NCI-H2107 (cell line): ENCODE results near the gene METTL15.
"Not testable (repeated sequence)": the region's sequence is repeated elsewhere in the genome, so short reads cannot be mapped to it uniquely, and the experiment has no call there.

Experiments used
- DNase-seq: peaks from one replicate; lab custom pipeline; 2025; lab: John Stamatoyannopoulos, UW

Gene METTL15

GRCh38 chr11:28223577-28223976, 115.4 kb downstream of the METTL15 start:
- no peak for DNase-seq

DNA sequence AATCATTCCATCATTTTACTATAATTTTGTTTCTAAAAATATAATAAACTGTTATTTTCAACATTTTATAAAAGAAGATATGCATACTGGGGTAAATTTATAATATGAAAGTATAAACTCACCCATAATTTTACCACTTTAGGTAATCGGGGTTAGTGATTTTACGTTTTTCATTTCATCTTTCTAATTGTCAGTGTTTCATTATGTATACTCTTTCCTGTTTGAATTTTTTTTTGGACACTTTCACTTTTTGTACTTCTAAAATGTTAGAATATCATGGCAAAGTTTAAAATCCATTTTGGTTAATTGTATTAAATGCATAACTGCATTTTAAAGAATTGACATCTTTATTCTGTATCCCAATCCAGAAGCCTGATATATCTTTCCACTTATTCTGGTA, 115.8 kb downstream of the METTL15 start:
- DNase-seq = no peak

GRCh38 chr11:28227460-28227859, 119.3 kb downstream of the METTL15 start:
- DNase-seq = no peak

DNA sequence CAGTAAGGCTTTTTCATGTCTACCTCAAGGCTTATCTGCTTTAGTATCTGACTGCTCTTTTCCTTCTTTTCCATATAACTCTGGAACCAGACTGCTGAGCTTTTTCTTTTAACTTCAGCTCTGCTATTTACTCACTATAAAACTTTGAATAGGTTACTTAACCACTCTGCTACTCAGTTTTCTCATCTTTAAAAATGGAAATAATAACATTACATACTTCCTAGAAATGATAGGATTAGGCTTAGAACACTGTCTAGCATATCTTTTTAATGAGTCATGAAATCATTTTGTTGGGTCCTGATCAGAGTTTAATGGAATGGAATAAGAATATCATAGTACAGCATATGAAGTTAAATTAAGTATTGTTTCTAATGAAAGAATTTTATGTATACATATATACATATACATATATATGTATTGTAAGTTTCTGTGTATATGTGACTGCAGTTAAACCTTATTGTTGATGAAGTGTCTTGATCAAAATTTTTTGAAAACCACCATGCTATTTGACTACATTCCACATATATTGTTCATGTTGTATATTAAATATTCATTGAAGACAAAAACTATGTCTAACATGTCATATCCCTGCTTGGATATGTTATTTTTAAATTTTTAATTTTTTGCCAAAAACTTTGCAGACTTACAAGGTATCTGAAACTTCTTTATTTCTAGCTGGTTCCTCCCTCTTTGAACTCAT, 120.2 kb downstream of the METTL15 start:
- no peak for DNase-seq

DNA sequence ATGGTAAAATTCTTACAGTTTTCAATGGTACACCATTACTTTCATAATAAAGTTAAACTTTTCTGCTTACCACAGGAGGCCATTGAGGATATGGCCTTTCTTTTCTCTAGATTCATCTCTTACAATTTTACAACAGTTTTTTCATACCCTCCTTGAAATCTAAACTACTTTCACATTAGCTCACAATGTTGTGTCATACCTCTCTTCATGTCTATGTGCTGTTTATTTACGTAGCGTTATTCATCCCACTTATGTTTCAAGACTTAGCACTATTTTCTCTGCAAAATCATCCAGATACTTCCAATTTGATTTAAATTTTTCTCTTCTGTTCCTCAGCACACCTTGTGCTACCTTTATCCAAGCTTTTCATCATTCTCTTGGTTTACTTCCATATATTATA, 123.3 kb downstream of the METTL15 start:
- no peak for DNase-seq

GRCh38 chr11:28232649-28233048, 124.5 kb downstream of the METTL15 start:
- no peak for DNase-seq

DNA sequence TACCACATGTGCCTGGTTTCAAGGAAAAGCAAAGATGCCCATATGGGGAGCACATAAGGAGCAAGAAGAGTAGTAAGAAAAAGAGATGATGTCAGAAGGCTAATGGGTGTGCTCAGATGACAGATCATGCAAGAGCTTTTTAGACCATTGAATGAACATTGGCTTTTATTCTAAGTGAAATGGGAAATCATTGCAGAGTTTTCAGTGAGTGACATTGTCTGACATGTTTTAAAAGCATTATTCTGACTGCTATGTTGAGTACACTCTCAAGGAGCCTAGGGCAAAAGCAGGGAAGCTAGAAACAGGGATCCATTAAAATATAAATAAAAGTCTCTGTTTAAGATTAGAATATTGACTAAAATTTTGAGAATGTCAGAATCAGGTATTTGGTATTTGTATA, 133.6 kb downstream of the METTL15 start:
- no peak for DNase-seq

DNA sequence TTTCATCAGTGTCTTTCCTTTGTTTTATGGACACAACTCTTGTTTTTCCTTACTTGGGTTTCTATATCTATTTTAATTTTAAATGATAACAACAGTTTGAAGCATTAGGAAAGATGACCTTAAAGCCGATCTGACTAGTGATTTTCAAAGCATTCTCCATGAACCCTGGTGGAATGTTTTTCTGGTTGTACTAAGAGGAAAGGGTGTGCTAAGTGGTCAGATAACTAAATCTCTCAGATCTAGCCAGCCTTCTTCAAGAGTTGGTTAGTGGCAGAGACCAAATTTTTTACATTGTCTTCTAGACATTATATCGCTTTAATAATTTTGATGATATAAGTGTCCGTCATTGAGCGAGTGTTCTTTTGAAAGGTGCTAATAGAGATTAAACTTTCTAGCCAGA, 134.4 kb downstream of the METTL15 start:
- no peak for DNase-seq

DNA sequence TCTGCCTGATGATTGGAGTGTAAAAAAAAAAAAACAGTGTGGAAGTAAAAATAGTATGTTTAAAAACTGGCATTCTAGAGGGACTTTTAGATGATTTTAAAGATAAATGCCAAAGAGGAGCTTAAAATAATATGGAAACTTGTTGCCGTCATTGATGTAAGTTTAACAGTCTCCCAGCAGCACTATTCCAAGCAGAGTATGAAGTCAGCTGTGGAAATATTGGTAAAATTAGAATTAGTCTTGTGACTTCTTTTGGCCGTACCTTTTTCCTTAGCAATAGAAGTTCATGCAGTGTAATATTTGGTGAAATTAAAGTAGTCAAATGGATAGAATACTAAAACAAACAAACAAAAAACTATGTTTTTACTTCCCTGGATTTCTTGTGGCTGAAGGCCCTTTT, 134.9 kb downstream of the METTL15 start:
- DNase-seq = no peak

GRCh38 chr11:28243581-28243980, 135.4 kb downstream of the METTL15 start:
- no peak for DNase-seq

GRCh38 chr11:28245131-28245530, 136.9 kb downstream of the METTL15 start:
- no peak for DNase-seq

- no peak for DNase-seq
These were observed 142.0 kb downstream of the METTL15 start for GRCh38 chr11:28250192-28250591.

DNA sequence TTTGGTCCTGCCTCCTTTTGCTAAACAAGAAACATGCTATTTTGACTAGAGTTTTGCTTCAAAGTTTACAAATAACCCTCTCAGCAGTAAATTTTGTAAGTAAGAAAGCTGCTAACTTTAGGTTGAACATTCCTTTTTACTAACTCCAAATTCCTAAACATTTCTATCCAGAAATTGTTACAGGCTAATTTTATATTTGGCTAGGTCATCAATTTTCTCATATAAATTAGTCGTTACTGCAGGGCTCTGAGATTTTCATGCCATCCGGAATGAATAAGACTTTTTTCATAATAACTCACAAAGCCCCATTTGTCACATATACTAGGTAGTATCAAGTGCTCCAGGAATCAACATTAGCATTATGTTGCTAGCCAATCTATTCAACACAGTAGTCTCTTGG, 143.1 kb downstream of the METTL15 start:
- DNase-seq = no peak

- no peak for DNase-seq
These were observed 149.6 kb downstream of the METTL15 start for GRCh38 chr11:28257761-28258160.

DNA sequence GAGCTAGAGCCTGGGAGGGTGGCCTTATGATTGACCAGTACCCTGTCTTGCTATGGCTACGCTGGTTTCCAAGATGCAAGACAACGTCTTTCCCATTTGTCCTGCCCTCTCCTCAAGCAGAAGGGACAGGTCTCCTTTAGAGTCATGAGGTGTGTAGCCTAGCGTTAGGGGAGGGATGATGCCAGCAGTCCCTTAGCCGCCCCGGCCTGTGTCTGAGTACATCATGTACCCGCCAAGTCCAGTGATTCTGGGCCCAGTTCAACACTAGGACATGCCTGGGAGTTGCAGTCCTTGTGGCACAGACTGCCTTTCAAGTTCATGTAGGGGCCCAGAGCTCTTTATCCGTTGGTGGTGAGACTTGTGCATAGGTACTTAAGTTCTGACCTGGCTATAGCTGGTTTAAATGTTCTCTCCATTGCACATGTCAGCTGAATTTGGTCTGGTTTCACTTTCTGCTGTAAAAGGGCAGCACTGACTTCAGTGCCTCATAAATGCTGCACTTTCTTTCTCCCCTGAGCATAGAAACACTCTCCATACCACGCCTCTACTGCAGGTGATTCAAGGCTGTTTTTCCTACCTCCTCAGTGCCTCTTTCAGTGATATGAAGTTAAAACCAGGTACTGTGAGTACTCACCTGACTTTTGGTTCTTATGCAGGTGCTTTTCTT, 151.1 kb downstream of the METTL15 start:
- no peak for DNase-seq

GRCh38 chr11:28268925-28269324, 160.7 kb downstream of the METTL15 start:
- DNase-seq = no peak

DNA sequence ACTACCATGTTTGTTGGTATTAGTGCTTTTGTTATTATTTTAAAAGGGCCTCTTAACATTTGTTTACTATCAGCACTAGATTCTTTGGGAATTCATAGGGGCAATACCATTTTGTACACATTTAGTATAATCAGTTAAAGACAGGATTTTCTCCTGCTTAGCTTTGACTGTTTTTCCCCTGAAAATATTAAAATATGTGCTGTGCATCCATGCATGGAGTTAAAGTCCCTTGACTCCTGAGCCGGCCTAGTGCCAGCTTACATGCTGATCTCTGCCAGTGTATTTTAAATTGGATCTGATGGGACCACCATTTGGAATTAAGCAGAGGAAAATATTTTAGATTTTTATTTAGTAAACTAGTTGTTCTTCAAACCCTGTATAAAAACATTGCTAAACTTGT, 161.4 kb downstream of the METTL15 start:
- no peak for DNase-seq

GRCh38 chr11:28272247-28272646, 164.1 kb downstream of the METTL15 start:
- not testable (repeated sequence) for DNase-seq

- DNase-seq = no peak
These were observed 166.0 kb downstream of the METTL15 start for GRCh38 chr11:28274216-28274615.

GRCh38 chr11:28284196-28284595, 176.0 kb downstream of the METTL15 start:
- DNase-seq = no peak

DNA sequence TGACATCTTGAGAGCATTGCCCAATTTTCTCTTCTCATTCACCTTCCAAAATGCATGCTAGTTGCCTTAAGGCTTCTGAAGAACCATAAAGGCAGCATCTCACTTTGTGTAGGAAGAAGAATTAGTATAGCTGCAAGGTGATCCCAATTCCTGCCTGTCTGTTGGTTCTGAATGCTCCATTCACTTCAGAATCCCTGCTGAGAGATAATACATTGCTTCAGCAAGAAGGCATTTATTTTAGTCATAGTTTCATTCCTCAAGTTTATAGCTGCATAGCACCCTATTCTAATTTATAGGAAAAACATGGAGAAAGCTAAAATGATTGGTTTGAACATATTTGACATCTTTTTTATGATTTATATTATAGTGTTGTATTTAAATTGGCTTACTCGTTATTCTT, 181.3 kb downstream of the METTL15 start:
- no peak for DNase-seq

DNA sequence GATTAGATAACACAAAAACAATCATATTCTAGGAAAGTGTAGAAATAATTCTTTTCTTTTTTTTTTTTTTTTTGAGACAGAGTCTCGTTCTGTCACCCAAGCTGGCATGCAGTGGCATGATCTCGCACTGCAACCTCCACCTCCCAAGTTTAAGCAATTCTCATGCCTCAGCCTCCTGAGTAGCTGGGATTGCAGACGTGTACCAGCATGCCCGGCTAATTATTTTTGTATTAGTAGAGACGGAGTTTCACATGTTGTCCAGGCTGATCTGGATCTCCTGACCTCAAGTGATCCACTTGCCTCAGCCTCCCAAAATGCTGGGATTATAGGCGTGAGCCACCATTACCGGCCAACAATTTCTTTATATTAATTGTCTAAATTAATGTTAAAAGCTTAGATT, 182.8 kb downstream of the METTL15 start:
- not testable (repeated sequence) for DNase-seq

DNA sequence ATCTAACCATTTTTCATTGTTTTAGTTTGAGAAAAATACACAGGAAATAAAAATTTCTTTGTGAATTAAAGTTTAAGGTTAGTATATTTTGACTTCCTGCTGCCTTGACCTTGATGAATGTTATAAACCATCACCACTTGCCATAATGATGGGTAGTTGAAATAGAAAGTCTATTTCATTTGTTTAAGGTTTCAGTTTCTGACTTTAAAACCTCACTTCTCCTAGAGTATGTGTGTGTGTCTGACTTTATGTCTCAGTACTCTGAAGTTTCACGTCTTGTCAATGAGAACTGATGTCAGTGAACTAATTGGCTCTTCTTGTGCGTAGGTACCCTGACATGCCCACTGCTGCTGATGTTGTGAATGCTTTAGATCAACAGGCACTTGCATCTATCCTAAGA, 188.2 kb downstream of the METTL15 start:
- DNase-seq = no peak

DNA sequence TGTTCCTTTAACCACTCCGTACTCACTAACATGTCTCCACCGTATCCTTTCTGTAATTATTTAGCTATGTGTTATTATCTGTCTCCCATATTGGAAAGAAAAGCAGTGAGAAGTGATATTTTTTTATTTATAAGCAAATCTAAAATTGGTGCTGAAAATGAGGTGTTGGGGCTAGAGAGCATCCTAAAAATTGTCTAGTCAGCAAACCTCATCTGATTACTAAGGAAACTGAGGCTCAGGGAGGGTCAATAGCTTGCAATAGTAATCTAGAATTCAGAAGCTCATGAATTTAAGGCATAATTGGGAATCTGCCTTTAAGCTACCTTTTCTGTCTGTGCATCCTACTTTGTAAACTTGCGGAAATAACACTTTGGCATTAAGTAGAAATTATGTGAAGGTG, 190.0 kb downstream of the METTL15 start:
- no peak for DNase-seq
